SK-N-SH treated with all-trans-retinoic acid at 6 μM for 48 hours (cell line): ENCODE data around the gene BRD3.

Source experiments
- ATAC-seq: fragments of 200-7000 bp; cut with Tn5 transposase; 3 replicates; pipeline ENCODE4 v1.9.1; 2020; ENCODE audit warnings: mild to moderate bottlenecking, moderate library complexity
- ARNTL ChIP-seq: fragments of 450-650 bp; formaldehyde crosslinking; IDR thresholded peaks from 2 replicates; pipeline ENCODE4 v1.5.0; 2020; ENCODE audit warnings: low read depth, mild to moderate bottlenecking, moderate library complexity, borderline replicate concordance
- CSDC2 ChIP-seq: fragments of 250-450 bp; sonication (Bioruptor Pico); IDR thresholded peaks from 2 replicates; pipeline ENCODE4 v1.5.0; 2020; ENCODE audit warnings: mild to moderate bottlenecking, moderate library complexity
- ESRRG ChIP-seq: fragments of 250-450 bp; sonication (Bioruptor Pico); IDR thresholded peaks from 2 replicates; pipeline ENCODE4 v1.6.1; 2021; ENCODE audit warnings: mild to moderate bottlenecking
- GLIS3 ChIP-seq: fragments of 250-450 bp; sonication (Bioruptor Pico); IDR thresholded peaks from 2 replicates; pipeline ENCODE4 v1.5.0; 2020; ENCODE audit warnings: mild to moderate bottlenecking, moderate library complexity
- ISL1 ChIP-seq: fragments of 250-450 bp; sonication (Bioruptor Pico); IDR thresholded peaks from 2 replicates; pipeline ENCODE4 v2.1.2; 2022; ENCODE audit warnings: mild to moderate bottlenecking, moderate library complexity
- OSR1 ChIP-seq: fragments of 250-450 bp; sonication (Bioruptor Pico); IDR thresholded peaks from 2 replicates; pipeline ENCODE4 v1.8.0; 2022; ENCODE audit warnings: moderate library complexity, mild to moderate bottlenecking, inconsistent platforms
- PPARA ChIP-seq: fragments of 250-450 bp; sonication (Bioruptor Pico); IDR thresholded peaks from 2 replicates; pipeline ENCODE4 v1.5.0; 2020; ENCODE audit warnings: mild to moderate bottlenecking, borderline replicate concordance
- RARB ChIP-seq: fragments of 250-450 bp; sonication (Bioruptor Pico); IDR thresholded peaks from 2 replicates; pipeline ENCODE4 v1.8.0; 2021; ENCODE audit warnings: mild to moderate bottlenecking, moderate library complexity
- SNAI2 ChIP-seq: fragments of 250-450 bp; sonication (Bioruptor Pico); IDR thresholded peaks from 2 replicates; pipeline ENCODE4 v1.5.0; 2020; ENCODE audit warnings: mild to moderate bottlenecking, moderate library complexity
- TCF4 ChIP-seq: fragments of 250-450 bp; sonication (Bioruptor Pico); IDR thresholded peaks from 2 replicates; pipeline ENCODE4 v1.8.0; 2021; ENCODE audit warnings: mild to moderate bottlenecking, moderate library complexity, borderline replicate concordance
- TOX ChIP-seq: fragments of 250-450 bp; sonication (Bioruptor Pico); IDR thresholded peaks from 2 replicates; pipeline ENCODE4 v1.8.0; 2021; ENCODE audit warnings: mild to moderate bottlenecking, moderate library complexity, borderline replicate concordance
- ZC3H10 ChIP-seq: fragments of 250-450 bp; sonication (Bioruptor Pico); IDR thresholded peaks from 2 replicates; pipeline ENCODE4 v1.5.1; 2021; ENCODE audit warnings: mild to moderate bottlenecking, moderate library complexity
- ZFP3 ChIP-seq: fragments of 250-450 bp; sonication (Bioruptor Pico); IDR thresholded peaks from 2 replicates; pipeline ENCODE4 v1.5.0; 2020; ENCODE audit warnings: mild to moderate bottlenecking, moderate library complexity
- ZFP30 ChIP-seq: fragments of 450-650 bp; formaldehyde crosslinking; IDR thresholded peaks from 2 replicates; pipeline ENCODE4 v1.5.0; 2022; ENCODE audit warnings: mild to moderate bottlenecking, moderate library complexity
- ZNF565 ChIP-seq: fragments of 450-650 bp; formaldehyde crosslinking; conservative IDR thresholded peaks from 2 replicates; pipeline ENCODE4 v1.5.0; 2020; ENCODE audit warnings: low read depth, mild to moderate bottlenecking, moderate library complexity
- ZNF8 ChIP-seq: fragments of 450-650 bp; formaldehyde crosslinking; IDR thresholded peaks from 2 replicates; pipeline ENCODE4 v1.5.0; 2020; ENCODE audit warnings: mild to moderate bottlenecking, moderate library complexity
- TF ChIP-seq, protein P1 (sequence below): fragments of 250-450 bp; sonication (Bioruptor Pico); IDR thresholded peaks from 2 replicates; pipeline ENCODE4 v1.5.1; 2021; ENCODE audit warnings: mild to moderate bottlenecking, moderate library complexity
- TF ChIP-seq, protein P2 (sequence below): fragments of 250-450 bp; sonication (Bioruptor Pico); IDR thresholded peaks from 2 replicates; pipeline ENCODE4 v1.8.0; 2021; ENCODE audit warnings: low read depth, mild to moderate bottlenecking, moderate library complexity, borderline replicate concordance
- TF ChIP-seq, protein P3 (sequence below): fragments of 250-450 bp; sonication (Bioruptor Pico); IDR thresholded peaks from 2 replicates; pipeline ENCODE4 v1.5.0; 2020; ENCODE audit warnings: mild to moderate bottlenecking, moderate library complexity
- TF ChIP-seq, protein P4 (sequence below): fragments of 250-450 bp; sonication (Bioruptor Pico); IDR thresholded peaks from 2 replicates; pipeline ENCODE4 v1.5.1; 2020; ENCODE audit warnings: low read depth, mild to moderate bottlenecking, moderate library complexity

The BRD3 gene

DNA sequence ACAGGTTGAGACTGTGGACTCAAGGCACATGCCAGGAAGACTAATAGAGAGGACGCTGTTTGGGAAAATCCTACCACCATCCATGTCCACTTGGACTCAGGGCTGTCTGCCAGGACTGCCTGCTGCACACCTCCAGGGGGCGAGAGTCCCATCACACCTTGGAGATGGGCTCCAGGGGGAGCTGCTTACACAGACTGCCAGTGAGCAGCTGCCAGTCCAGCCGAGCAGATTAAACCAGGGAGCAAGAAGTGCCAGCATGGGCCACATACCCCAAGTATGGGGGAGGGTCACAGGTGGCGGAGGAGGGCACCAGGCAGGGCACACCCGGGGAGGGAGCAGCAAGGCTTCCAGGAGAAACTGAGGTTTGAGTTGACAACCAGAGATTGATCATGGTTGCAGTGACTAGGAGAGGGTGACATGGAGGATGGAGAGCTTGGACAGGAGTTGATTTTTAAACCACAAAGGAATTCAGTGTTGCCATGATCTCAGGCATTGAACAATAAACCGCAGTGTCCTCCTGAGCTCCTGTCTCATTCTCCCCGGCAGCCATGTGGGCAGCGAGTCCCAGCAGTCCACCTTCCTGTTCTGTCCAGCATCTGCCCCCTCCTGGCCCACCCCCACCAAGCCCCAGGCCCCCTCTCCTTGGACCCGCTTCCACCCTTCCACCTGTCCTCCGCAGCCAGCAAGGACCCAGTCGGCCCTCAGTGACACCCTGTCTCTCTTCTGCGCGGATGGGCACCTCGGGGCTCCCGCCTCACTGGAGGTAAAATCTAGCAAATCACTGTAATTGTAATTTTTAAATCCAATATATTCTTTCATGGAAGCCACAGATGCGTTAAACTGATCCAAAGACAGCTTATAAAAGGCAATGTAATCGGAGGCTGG, 72.6 kb downstream of the BRD3 start:
- no peak for TF ChIP-seq SNAI2 (CRISPR knock-in tag)
- no peak for TF ChIP-seq ZFP3 (CRISPR knock-in tag)
- TF ChIP-seq ZC3H10 (CRISPR knock-in tag) = no peak
- TF ChIP-seq ISL1 (CRISPR knock-in tag) = no peak
- no peak for ATAC-seq

DNA sequence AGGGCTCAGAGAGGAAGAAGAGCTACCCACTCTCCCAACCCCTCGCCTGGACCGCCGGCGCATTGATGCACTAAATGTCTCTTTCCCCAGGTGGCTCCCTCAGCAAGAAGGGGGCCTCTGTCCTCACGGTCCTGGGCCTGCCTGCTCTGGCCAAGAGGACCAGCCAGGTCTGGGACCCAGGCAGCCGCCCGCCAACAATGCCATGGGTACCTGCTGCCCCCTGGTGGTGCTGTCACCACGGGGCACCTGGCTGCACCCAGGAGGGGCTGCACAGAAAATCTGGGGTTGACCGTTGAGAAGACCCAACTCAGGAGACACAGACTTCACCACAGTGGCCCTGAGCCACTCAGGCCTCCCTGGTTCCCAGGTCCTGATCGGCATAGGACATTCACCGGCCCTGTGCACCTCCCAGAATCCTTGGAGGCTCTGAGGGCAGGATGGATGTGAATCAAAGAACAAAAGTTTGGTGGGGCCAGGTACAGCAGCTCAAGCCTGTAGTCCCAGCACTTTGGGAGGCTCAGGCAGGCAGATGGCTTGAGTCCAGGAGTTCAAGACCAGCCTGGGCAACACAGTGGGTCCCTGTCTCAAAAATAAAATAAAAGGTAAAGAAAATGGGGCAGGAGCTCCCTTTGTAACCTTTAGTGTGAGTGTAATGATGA, 73.3 kb downstream of the BRD3 start:
- TF ChIP-seq ZNF8 (CRISPR knock-in tag) = no peak
- TF ChIP-seq, protein P1, sequence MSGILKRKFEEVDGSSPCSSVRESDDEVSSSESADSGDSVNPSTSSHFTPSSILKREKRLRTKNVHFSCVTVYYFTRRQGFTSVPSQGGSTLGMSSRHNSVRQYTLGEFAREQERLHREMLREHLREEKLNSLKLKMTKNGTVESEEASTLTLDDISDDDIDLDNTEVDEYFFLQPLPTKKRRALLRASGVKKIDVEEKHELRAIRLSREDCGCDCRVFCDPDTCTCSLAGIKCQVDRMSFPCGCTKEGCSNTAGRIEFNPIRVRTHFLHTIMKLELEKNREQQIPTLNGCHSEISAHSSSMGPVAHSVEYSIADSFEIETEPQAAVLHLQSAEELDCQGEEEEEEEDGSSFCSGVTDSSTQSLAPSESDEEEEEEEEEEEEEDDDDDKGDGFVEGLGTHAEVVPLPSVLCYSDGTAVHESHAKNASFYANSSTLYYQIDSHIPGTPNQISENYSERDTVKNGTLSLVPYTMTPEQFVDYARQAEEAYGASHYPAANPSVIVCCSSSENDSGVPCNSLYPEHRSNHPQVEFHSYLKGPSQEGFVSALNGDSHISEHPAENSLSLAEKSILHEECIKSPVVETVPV = no peak
- TF ChIP-seq ZFP3 (CRISPR knock-in tag) = no peak
- TF ChIP-seq CSDC2 (CRISPR knock-in tag) = no peak
- TF ChIP-seq ISL1 (CRISPR knock-in tag) = no peak
- TF ChIP-seq TOX = no peak
- no peak for TF ChIP-seq OSR1 (CRISPR knock-in tag)
- TF ChIP-seq ESRRG = no peak
- TF ChIP-seq GLIS3 (CRISPR knock-in tag) = no peak
- TF ChIP-seq, protein P2, sequence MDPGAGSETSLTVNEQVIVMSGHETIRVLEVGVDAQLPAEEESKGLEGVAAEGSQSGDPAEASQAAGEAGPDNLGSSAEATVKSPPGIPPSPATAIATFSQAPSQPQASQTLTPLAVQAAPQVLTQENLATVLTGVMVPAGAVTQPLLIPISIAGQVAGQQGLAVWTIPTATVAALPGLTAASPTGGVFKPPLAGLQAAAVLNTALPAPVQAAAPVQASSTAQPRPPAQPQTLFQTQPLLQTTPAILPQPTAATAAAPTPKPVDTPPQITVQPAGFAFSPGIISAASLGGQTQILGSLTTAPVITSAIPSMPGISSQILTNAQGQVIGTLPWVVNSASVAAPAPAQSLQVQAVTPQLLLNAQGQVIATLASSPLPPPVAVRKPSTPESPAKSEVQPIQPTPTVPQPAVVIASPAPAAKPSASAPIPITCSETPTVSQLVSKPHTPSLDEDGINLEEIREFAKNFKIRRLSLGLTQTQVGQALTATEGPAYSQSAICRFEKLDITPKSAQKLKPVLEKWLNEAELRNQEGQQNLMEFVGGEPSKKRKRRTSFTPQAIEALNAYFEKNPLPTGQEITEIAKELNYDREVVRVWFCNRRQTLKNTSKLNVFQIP (CRISPR knock-in tag) = no peak
- TF ChIP-seq PPARA (CRISPR knock-in tag) = no peak
- TF ChIP-seq ZNF565 (CRISPR knock-in tag) = no peak
- TF ChIP-seq, protein P3, sequence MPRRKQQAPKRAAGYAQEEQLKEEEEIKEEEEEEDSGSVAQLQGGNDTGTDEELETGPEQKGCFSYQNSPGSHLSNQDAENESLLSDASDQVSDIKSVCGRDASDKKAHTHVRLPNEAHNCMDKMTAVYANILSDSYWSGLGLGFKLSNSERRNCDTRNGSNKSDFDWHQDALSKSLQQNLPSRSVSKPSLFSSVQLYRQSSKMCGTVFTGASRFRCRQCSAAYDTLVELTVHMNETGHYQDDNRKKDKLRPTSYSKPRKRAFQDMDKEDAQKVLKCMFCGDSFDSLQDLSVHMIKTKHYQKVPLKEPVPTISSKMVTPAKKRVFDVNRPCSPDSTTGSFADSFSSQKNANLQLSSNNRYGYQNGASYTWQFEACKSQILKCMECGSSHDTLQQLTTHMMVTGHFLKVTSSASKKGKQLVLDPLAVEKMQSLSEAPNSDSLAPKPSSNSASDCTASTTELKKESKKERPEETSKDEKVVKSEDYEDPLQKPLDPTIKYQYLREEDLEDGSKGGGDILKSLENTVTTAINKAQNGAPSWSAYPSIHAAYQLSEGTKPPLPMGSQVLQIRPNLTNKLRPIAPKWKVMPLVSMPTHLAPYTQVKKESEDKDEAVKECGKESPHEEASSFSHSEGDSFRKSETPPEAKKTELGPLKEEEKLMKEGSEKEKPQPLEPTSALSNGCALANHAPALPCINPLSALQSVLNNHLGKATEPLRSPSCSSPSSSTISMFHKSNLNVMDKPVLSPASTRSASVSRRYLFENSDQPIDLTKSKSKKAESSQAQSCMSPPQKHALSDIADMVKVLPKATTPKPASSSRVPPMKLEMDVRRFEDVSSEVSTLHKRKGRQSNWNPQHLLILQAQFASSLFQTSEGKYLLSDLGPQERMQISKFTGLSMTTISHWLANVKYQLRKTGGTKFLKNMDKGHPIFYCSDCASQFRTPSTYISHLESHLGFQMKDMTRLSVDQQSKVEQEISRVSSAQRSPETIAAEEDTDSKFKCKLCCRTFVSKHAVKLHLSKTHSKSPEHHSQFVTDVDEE (CRISPR knock-in tag) = no peak
- TF ChIP-seq ZFP30 (CRISPR knock-in tag) = no peak
- TF ChIP-seq, protein P4, sequence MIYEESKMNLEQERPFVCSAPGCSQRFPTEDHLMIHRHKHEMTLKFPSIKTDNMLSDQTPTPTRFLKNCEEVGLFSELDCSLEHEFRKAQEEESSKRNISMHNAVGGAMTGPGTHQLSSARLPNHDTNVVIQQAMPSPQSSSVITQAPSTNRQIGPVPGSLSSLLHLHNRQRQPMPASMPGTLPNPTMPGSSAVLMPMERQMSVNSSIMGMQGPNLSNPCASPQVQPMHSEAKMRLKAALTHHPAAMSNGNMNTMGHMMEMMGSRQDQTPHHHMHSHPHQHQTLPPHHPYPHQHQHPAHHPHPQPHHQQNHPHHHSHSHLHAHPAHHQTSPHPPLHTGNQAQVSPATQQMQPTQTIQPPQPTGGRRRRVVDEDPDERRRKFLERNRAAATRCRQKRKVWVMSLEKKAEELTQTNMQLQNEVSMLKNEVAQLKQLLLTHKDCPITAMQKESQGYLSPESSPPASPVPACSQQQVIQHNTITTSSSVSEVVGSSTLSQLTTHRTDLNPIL (CRISPR knock-in tag) = no peak
- TF ChIP-seq TCF4 (CRISPR knock-in tag) = no peak
- TF ChIP-seq RARB (CRISPR knock-in tag) = no peak
- no peak for TF ChIP-seq ZC3H10 (CRISPR knock-in tag)
- TF ChIP-seq ARNTL (CRISPR knock-in tag) = no peak
- TF ChIP-seq, all 23 proteins: peak for 0
- peak; percentile 78 for ATAC-seq

DNA sequence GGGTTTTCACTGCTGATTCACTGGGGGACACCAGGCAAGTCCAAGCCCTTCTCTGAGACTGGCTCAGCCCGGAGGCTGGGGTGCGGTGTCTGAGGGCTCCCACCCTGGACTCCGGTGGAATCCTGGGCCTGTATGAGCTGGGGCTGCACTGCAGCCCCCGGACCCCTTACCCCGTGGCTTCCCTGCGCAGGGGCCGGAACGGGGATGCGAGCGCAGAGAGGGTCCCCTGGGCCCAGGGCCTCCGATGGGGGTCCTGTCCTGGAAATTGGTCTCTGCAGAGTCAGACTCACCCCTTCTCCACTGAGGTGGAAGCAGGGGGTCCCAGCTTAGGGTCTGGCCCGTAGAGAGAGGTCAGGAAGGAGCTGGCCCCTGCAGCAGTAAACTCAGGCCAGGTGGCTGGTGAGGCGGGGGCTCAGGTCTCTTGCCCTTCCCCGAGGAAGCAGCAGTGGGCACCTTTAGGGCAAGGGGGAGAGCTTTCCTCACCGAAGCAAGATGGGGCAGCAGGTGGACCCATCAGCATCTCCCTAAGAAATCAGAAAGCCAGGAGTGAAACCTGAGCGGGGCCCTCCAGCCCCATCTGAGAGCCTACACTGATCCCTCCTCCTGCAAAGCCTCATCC, 74.1 kb downstream of the BRD3 start:
- TF ChIP-seq SNAI2 (CRISPR knock-in tag) = no peak
- no peak for TF ChIP-seq PPARA (CRISPR knock-in tag)
- TF ChIP-seq, protein P4 (CRISPR knock-in tag) = no peak
- no peak for TF ChIP-seq ZNF565 (CRISPR knock-in tag)
- no peak for TF ChIP-seq CSDC2 (CRISPR knock-in tag)
- TF ChIP-seq ZFP30 (CRISPR knock-in tag) = no peak
- no peak for TF ChIP-seq GLIS3 (CRISPR knock-in tag)
- ATAC-seq = no peak
